ENCODE data around the gene CDH12. TPM values are rescaled to one million over a fixed set of nuclear protein-coding genes. Genes with fewer than 3 reads are reported as not detected.

The CDH12 gene
- total RNA-seq, 4 donors from 2014 or later: 0.12 TPM; not detected in 3

DNA sequence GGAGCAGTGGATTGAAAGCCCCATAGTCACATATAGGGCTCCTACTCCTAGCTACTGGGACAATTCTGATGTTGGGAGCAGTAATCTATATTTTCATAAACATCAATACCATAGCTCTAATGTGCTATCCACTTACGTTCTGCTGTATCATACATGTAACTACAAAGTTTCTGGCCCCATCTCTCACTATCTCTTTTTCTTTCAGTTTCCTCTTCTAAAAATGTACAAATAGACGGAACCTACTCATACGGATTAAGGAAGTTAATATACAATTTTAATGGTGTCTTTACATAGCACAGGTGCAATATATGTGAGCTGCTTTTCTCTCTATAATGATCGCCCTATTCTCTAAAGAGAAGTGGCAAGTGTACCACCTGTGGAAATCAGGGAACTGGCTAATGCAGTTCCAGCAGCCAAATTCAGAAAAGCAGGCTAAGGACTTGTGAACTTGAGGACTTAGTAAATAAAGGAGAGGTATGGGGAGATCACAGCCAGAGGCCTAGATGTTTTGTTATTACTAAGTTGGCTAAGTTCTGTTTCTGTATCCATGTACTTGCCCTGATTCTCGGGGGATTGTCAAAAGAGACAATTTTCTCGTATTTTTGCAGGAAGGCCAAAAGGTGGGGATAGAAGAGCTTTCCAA is 1021.9 kb downstream of the CDH12 start:
- TF ChIP-seq EP300 (IDR thresholded peaks at IDR 0.05): no peak
- no peak for TF ChIP-seq POLR2AphosphoS5 (IDR thresholded peaks at IDR 0.05)
- no peak for TF ChIP-seq POLR2A (IDR thresholded peaks at IDR 0.05)
- TF ChIP-seq, protein P1, sequence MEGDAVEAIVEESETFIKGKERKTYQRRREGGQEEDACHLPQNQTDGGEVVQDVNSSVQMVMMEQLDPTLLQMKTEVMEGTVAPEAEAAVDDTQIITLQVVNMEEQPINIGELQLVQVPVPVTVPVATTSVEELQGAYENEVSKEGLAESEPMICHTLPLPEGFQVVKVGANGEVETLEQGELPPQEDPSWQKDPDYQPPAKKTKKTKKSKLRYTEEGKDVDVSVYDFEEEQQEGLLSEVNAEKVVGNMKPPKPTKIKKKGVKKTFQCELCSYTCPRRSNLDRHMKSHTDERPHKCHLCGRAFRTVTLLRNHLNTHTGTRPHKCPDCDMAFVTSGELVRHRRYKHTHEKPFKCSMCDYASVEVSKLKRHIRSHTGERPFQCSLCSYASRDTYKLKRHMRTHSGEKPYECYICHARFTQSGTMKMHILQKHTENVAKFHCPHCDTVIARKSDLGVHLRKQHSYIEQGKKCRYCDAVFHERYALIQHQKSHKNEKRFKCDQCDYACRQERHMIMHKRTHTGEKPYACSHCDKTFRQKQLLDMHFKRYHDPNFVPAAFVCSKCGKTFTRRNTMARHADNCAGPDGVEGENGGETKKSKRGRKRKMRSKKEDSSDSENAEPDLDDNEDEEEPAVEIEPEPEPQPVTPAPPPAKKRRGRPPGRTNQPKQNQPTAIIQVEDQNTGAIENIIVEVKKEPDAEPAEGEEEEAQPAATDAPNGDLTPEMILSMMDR (IDR thresholded peaks at IDR 0.05): no peak
- Histone ChIP-seq H3K4me3 (no peak overlapping the region), H3K4me1 (no peaks in the 10 kb centered on the region), H3K27me3 (no peaks in the 10 kb centered on the region), H3K27ac (no peak overlapping the region), H3K9me3 (no peaks in the 10 kb centered on the region), H3K36me3 (no peaks in the 10 kb centered on the region)
- no peak for ATAC-seq
- 82 to 83% methylated on average over 5 to 6 of the region's 6 CpGs for WGBS, 2 donors (ENCODE audit: low coverage in 1 of 2)

DNA sequence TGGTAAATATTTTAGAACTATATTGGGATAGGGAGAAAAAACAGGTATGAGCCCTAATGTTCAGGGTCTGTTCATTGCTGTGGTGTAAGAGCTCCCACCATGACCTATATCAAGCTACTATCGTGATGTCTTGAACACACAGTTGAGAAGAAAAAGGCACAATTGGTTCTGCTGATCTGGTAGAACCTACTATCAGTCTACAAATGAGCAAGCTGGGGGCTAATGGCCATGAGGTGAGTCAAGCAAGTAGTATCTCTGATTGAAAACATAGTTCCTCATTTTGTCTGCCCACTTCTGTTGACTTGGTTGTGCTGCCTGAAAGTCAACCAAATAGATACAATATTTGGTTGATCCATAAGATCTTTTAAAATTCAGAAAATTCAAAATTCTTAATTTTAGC is 1026.3 kb downstream of the CDH12 start:
- no peak overlapping the region for H3K27ac ChIP-seq
- no peaks in the 10 kb centered on the region for H3K27me3 ChIP-seq
- H3K4me3 ChIP-seq: no peak overlapping the region
- no peaks in the 10 kb centered on the region for H3K4me1 ChIP-seq
- H3K36me3 ChIP-seq: no peaks in the 10 kb centered on the region
- 70 to 90% methylated on average over 1 of the region's 1 CpG for WGBS, 2 donors (ENCODE audit: low coverage in 1 of 2)
- TF ChIP-seq EP300 (IDR thresholded peaks at IDR 0.05) (no peak), POLR2A (IDR thresholded peaks at IDR 0.05) (no peak), POLR2AphosphoS5 (IDR thresholded peaks at IDR 0.05) (no peak)
- TF ChIP-seq, protein P1 (IDR thresholded peaks at IDR 0.05): no peak
- H3K9me3 ChIP-seq: no peaks in the 10 kb centered on the region
- no peak for ATAC-seq

DNA sequence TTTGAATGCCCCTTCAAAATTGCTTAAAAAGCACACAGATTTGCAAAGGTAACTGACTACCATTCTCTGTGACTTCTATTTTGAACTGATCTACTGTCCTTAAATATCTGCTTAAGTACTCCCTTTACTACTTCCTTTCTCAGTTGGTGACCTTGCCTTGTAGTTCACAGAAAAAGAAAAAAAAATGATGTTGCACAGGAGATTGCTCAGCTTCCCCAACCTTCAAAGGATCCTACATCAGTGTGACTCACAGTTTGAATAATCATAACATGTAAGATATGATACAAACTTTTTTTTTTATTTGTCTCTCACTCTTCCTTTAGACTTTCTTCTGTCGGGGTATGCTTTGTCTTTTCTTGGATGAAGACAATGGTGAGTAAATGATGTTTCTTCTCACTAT is 1029.6 kb downstream of the CDH12 start:
- no peaks in the 10 kb centered on the region for H3K9me3 ChIP-seq
- H3K27me3 ChIP-seq: no peaks in the 10 kb centered on the region
- WGBS, 2 donors (ENCODE audit: low coverage in 1 of 2): 58 to 72% methylated on average over 1 of the region's 1 CpG
- H3K4me3 ChIP-seq: no peak overlapping the region
- TF ChIP-seq EP300 (IDR thresholded peaks at IDR 0.05) (no peak), POLR2AphosphoS5 (IDR thresholded peaks at IDR 0.05) (no peak), POLR2A (IDR thresholded peaks at IDR 0.05) (no peak)
- TF ChIP-seq, protein P1 (IDR thresholded peaks at IDR 0.05): no peak
- H3K27ac ChIP-seq: no peak overlapping the region
- no peaks in the 10 kb centered on the region for H3K4me1 ChIP-seq
- H3K36me3 ChIP-seq: no peaks in the 10 kb centered on the region
- no peak for ATAC-seq

DNA sequence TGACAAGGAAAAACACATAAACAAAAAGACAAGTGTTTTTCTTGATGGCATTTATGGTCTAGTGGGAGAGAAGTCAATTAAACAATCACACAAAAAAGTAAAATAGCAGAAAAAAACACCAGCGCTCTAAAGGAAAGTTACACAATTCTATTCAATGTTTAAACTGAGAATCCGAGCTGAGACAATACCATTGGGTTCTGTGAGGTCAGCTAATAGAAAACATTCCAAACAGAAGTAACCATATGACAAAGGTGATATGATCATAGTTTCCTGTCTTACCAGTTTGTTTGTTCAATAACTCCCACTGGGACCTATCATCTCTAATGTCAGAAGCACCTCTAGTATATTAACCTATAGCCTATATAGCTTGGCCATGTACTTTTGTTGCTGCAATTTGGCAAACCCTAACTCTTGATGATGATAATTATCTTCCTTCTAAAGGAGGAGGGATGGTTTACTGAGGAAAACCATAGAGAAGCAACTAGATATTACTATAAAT is 1030.0 kb downstream of the CDH12 start:
- 56% methylated on average over 2 of the region's 2 CpGs for WGBS, 2 donors (ENCODE audit: low coverage in 1 of 2)
- H3K9me3 ChIP-seq: no peaks in the 10 kb centered on the region
- no peak for ATAC-seq
- no peaks in the 10 kb centered on the region for H3K27me3 ChIP-seq
- no peak overlapping the region for H3K27ac ChIP-seq
- H3K36me3 ChIP-seq: no peaks in the 10 kb centered on the region
- no peak overlapping the region for H3K4me3 ChIP-seq
- H3K4me1 ChIP-seq: no peaks in the 10 kb centered on the region
- TF ChIP-seq EP300 (IDR thresholded peaks at IDR 0.05): no peak
- TF ChIP-seq POLR2A (IDR thresholded peaks at IDR 0.05): no peak
- TF ChIP-seq, protein P1 (IDR thresholded peaks at IDR 0.05): no peak
- TF ChIP-seq POLR2AphosphoS5 (IDR thresholded peaks at IDR 0.05): no peak

DNA sequence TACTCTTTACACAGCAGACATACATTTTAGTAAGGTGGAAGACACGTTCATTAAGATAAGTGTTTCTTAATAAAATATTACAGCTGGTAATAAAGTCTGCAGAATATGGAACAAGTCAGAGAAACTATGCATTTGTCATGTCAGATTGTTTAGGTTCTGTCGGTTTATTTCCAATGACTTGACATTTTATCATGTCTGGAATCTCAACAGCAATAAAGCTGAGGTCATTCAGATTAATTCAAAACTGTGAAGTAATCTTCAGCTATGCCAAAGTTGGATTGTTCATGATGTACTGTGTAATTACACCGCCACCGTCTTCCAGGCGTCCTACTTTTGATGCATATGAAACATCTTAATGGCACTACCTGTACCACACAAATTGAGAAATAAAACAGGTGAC is 1032.6 kb downstream of the CDH12 start:
- TF ChIP-seq, protein P1 (IDR thresholded peaks at IDR 0.05): no peak
- TF ChIP-seq EP300 (IDR thresholded peaks at IDR 0.05) (no peak), POLR2AphosphoS5 (IDR thresholded peaks at IDR 0.05) (no peak), POLR2A (IDR thresholded peaks at IDR 0.05) (no peak)
- Histone ChIP-seq H3K36me3 (no peaks in the 10 kb centered on the region), H3K4me1 (no peaks in the 10 kb centered on the region), H3K4me3 (no peak overlapping the region), H3K27me3 (no peaks in the 10 kb centered on the region), H3K9me3 (no peaks in the 10 kb centered on the region), H3K27ac (no peak overlapping the region)
- whole genome bisulfite sequencing, 2 donors (ENCODE audit: low coverage in 1 of 2): 22 to 31% methylated on average over 5 of the region's 5 CpGs
- ATAC-seq: no peak

All from gastroesophageal sphincter (tissue), 4 donors.